CMK (cell line): ENCODE data around the gene MYL1.

Experiments
- DNase-seq: peaks from one replicate; pipeline ENCODE4 v3.0.0-alpha.2; 2010; ENCODE audit warnings: low read depth

MYL1 gene

GRCh38 chr2:210315015-210315788 lies at the start of gene MYL1:
MYL1 (minus strand) TSS chr2:210315174; CDS start chr2:210315042, 132 bp downstream.
- no peak for DNase-seq

GRCh38 chr2:210363876-210364275 lies 48.9 kb upstream of the MYL1 start:
- DNase-seq, result no peak

GRCh38 chr2:210363261-210363660 lies 48.3 kb upstream of the MYL1 start:
- no peak for DNase-seq

GRCh38 chr2:210360412-210360811 lies 45.4 kb upstream of the MYL1 start:
- DNase-seq, result no peak

- DNase-seq, result no peak
Measured at GRCh38 chr2:210356944-210357343, 42.0 kb upstream of the MYL1 start.

- DNase-seq, result no peak
Measured at GRCh38 chr2:210337159-210337558, 22.2 kb upstream of the MYL1 start.

- no peak for DNase-seq
Measured at GRCh38 chr2:210324906-210325305, 9.9 kb upstream of the MYL1 start.

GRCh38 chr2:210324458-210324857 lies 9.5 kb upstream of the MYL1 start:
- DNase-seq, result no peak

- no peak for DNase-seq
Measured at GRCh38 chr2:210323003-210323402, 8.0 kb upstream of the MYL1 start.

- DNase-seq, result no peak
Measured at GRCh38 chr2:210318891-210319290, 3.9 kb upstream of the MYL1 start.

GRCh38 chr2:210318486-210318885 lies 3.5 kb upstream of the MYL1 start:
- DNase-seq, result no peak

GRCh38 chr2:210310550-210310949 lies 4.4 kb downstream of the MYL1 start:
- DNase-seq, result no peak

GRCh38 chr2:210309548-210310233 lies 5.3 kb downstream of the MYL1 start:
- DNase-seq, result no peak

- DNase-seq, result no peak
Measured at GRCh38 chr2:210303498-210303897, 11.5 kb downstream of the MYL1 start.

- no peak for DNase-seq
Measured at GRCh38 chr2:210302326-210302725, 12.6 kb downstream of the MYL1 start.

- no peak for DNase-seq
Measured at GRCh38 chr2:210299866-210300373, 15.1 kb downstream of the MYL1 start.

- DNase-seq, result no peak
Measured at GRCh38 chr2:210288408-210288807, 26.6 kb downstream of the MYL1 start.

- no peak for DNase-seq
Measured at GRCh38 chr2:210287301-210287700, 27.7 kb downstream of the MYL1 start.

GRCh38 chr2:210286123-210286680 lies 28.8 kb downstream of the MYL1 start:
- DNase-seq, result no peak

GRCh38 chr2:210277133-210277532 lies 37.8 kb downstream of the MYL1 start:
- DNase-seq, result no peak

- DNase-seq, result no peak
Measured at GRCh38 chr2:210271300-210271699, 43.7 kb downstream of the MYL1 start.

GRCh38 chr2:210269148-210269547 lies 45.8 kb downstream of the MYL1 start:
- DNase-seq, result no peak

GRCh38 chr2:210268281-210268680 lies 46.7 kb downstream of the MYL1 start:
- no peak for DNase-seq
